HAP-1 (cell line): ENCODE data around the gene GALNT9.

Experiments used
- DNase-seq, 2 experiments: peaks; one replicate each; pipeline ENCODE4 v3.0.0-alpha.2; 2016 to 2020; ENCODE audit warnings: low spot score in 2 of 2
- H3K27me3 ChIP-seq: fragments of 250-450 bp; sonication (Bioruptor Pico); 2 replicates; pipeline ENCODE4 v1.5.1; 2020; ENCODE audit warnings: low read depth, mild to moderate bottlenecking, moderate library complexity
- H3K36me3 ChIP-seq: fragments of 250-450 bp; sonication (Bioruptor Pico); replicated peaks from 2 replicates; pipeline ENCODE4 v1.5.1; 2020; ENCODE audit warnings: mild to moderate bottlenecking
- H3K4me1 ChIP-seq: fragments of 250-450 bp; sonication (Bioruptor Pico); 2 replicates; pipeline ENCODE4 v1.5.1; 2020; ENCODE audit warnings: mild to moderate bottlenecking
- H3K4me3 ChIP-seq: fragments of 250-450 bp; sonication (Bioruptor Pico); 2 replicates; pipeline ENCODE4 v1.5.1; 2020; ENCODE audit warnings: mild to moderate bottlenecking, moderate library complexity
- H3K9me3 ChIP-seq: fragments of 250-450 bp; sonication (Bioruptor Pico); 2 replicates; pipeline ENCODE4 v1.5.1; 2020; ENCODE audit warnings: mild to moderate bottlenecking, moderate library complexity
- in situ Hi-C: fragments of 300-500 bp; cut with MboI; formaldehyde crosslinking; loops from 3 replicates; pipeline ENCODE4 v1.14.3; 2020; ENCODE audit warnings: low sequenced_read_pairs, inconsistent platforms, mixed read lengths

GALNT9 gene

DNA sequence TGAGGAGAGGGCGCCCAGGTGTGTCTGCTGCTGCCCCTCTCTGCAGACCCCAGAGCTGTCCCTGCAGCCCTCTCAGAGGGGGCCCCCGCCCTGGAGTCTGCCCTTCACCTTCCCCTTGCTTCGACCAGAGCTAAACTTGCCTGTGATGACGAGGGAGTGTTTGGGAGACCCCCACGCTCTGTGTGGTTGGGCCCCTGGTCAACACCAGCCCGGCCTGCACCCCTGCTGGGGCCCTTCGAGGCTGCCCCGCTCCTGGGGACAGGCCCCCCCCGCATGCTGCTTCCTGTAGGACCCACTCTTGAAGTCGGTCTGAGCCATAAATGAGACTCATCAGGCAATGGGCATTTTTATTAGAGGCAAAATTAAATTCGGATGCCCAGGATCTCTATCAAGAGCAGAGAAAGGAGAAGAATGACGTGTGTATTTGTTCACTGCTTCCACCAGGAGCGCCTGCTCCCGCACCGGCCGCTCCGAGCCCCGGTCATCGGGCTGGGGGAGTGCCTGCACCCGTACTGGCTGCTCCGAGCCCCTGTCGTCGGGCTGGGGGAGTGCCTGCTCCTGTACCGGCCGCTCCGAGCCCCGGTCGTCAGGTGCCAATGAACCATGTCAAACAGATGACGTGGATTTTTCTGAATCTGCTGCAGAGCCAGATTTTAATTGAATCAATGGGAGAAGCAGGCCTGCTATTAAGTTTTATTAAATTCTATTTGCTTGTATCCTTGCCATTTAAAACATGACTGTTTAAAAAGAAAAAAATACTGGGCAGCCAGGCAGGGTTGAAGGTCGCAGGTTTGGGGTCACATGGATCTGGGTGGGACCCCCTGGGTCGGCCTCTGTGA is 137.5 kb downstream of the GALNT9 start:
- no peaks in the 10 kb centered on the region for H3K36me3 ChIP-seq
- H3K9me3 ChIP-seq: 0 out of 2 replicates have a peak, but pooled peaks cover 3% of the 10 kb centered on the region
- no peaks in the 10 kb centered on the region for H3K27me3 ChIP-seq
- DNase-seq: no peak
- H3K4me3 ChIP-seq: no peak overlapping the region
- in situ Hi-C loops: no loop called here
- peaks cover 16% of the 10 kb centered on the region for H3K4me1 ChIP-seq

DNA sequence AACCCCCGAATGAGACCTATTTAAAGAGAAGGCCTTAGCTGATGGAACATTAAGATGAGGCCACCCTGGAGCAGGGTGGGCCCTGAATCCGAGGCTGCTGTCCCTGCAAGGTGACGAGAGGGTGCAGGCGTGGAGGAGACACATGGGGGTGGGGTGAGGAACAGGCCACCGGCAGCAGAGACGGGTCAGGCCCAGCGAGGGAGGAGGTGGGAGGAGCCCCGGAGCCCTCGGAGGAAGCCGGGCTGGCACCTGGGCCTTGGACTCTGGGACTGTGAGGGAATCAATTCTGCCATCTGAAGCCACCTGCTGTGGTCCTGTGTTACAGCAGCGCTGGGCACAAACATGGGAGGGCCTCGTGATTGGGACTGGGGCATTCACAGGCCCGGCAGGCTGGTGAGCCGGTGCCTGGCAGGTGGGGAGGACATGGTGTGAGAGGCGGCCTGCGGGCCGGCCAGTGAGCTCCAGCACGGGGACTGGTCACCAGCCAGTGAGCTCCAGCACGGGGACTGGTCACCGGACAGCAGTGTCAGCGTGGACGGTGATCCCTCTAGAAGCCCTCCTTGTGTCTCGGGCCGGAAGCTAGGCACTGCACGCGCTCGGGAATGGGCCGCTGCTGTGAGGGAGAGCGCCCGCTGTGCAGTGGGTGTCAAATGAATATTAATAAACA is 138.4 kb downstream of the GALNT9 start:
- 0 out of 2 replicates have a peak, but pooled peaks cover 3% of the 10 kb centered on the region for H3K9me3 ChIP-seq
- no peak for DNase-seq
- H3K27me3 ChIP-seq: no peaks in the 10 kb centered on the region
- no peak overlapping the region for H3K4me3 ChIP-seq
- H3K36me3 ChIP-seq: no peaks in the 10 kb centered on the region
- peaks cover 8% of the 10 kb centered on the region for H3K4me1 ChIP-seq
- in situ Hi-C loops: no loop called here

GRCh38 chr12:132190012-132190755 is 139.2 kb downstream of the GALNT9 start:
- peak in 1 of 2 experiments; percentile 50 for DNase-seq
- peak overlapping the region; percentile 33 for H3K4me3 ChIP-seq
- in situ Hi-C loops: no loop called here

GRCh38 chr12:132189378-132190011 is 139.9 kb downstream of the GALNT9 start:
- H3K9me3 ChIP-seq: 0 out of 2 replicates have a peak, but pooled peaks cover 3% of the 10 kb centered on the region
- no peaks in the 10 kb centered on the region for H3K36me3 ChIP-seq
- peaks cover 3% of the 10 kb centered on the region; the same call in 1 of the 2 replicates for H3K27me3 ChIP-seq
- in situ Hi-C loops: no loop called here
- peak overlapping the region; percentile 33 for H3K4me3 ChIP-seq
- peaks cover 7% of the 10 kb centered on the region for H3K4me1 ChIP-seq
- DNase-seq: peak; percentile 87 to 95

More at GRCh38 chr12:132190012-132190755, 139.2 kb downstream of the GALNT9 start:
- H3K9me3 ChIP-seq: 0 out of 2 replicates have a peak, but pooled peaks cover 3% of the 10 kb centered on the region
- peaks cover 7% of the 10 kb centered on the region for H3K4me1 ChIP-seq
- 0 out of 2 replicates have a peak, but pooled peaks cover 3% of the 10 kb centered on the region for H3K27me3 ChIP-seq
- no peaks in the 10 kb centered on the region for H3K36me3 ChIP-seq

DNA sequence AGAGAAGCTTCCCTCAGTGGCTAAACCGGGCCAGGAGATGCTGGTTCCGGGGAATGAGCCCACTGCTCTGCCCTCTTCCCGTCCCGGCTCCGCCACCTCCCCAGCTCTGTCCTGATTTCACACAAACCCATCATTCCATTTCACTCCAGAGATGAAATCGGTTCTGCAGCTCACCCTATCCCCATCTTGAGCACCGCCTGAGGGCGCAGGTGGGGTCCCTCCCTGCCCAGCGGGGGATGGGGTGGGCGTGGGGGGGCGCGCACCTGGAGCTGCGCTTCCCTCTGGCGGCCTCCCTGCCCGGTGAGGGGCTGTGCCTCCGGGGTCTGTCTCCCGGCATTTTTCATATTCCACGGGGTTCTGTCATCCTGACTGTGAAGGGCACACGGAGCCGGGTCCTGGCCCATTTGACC is 140.5 kb downstream of the GALNT9 start:
- in situ Hi-C loops: no loop called here
- Histone ChIP-seq H3K27me3 (peaks cover 7% of the 10 kb centered on the region; the same call in 1 of the 2 replicates), H3K4me1 (peaks cover 7% of the 10 kb centered on the region), H3K9me3 (0 out of 2 replicates have a peak, but pooled peaks cover 1% of the 10 kb centered on the region), H3K4me3 (peak overlapping the region; percentile 33), H3K36me3 (no peaks in the 10 kb centered on the region)
- no peak for DNase-seq

- no peak for DNase-seq
- H3K36me3 ChIP-seq: no peaks in the 10 kb centered on the region
- H3K9me3 ChIP-seq: no peaks in the 10 kb centered on the region
- H3K27me3 ChIP-seq: peaks cover 9% of the 10 kb centered on the region; the same call in 1 of the 2 replicates
- in situ Hi-C loops: no loop called here
- peak overlapping the region; percentile 33; the same call in 1 of the 2 replicates for H3K4me3 ChIP-seq
- H3K4me1 ChIP-seq: peaks cover 7% of the 10 kb centered on the region
Observed at GRCh38 chr12:132188451-132188901, 140.9 kb downstream of the GALNT9 start.

DNA sequence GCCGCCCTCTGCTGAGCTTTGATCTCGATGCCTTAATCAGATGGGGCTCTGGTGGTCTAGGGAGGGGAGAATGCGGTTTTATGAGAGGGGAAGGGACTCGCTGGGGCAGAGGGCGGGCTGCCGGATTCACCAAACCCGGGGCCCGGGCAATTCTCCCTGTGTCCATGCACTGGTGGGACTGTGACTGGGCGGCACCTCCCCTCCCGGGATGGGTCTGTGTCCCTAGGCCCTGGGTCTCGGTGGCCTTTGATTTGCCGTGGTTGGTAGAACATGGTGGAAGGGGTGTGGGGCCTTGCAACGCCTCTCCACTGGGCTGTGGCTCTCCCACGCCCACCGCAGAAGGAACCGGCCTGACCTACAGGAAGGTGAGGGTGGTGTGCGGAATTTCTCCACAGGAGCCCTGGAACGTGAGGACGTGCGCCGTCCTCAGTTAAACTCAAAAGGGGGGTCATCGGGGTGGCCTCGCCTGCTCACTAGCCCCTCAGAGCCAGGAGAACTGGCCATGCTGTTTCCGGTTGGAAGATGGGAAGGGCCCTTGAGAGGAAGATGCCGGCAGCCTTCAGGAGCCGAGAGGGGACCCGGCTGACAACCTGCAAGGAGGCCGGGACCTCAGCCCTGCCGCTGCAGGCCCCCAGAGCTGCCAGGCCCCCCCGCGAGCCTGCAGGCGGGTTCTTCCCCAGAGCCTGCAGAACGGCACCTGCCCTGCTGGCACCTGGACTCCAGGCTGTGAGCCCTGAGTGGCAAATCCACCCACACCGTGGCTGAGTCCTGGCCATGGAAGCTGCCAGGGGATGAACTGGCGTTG is 141.5 kb downstream of the GALNT9 start:
- no peaks in the 10 kb centered on the region for H3K9me3 ChIP-seq
- DNase-seq: no peak
- peaks cover 7% of the 10 kb centered on the region for H3K4me1 ChIP-seq
- no peaks in the 10 kb centered on the region for H3K36me3 ChIP-seq
- H3K4me3 ChIP-seq: no peak overlapping the region
- in situ Hi-C loops: no loop called here
- peaks cover 11% of the 10 kb centered on the region; the same call in 1 of the 2 replicates for H3K27me3 ChIP-seq

- H3K4me1 ChIP-seq: peaks cover 7% of the 10 kb centered on the region
- DNase-seq: no peak
- no peaks in the 10 kb centered on the region for H3K9me3 ChIP-seq
- no peaks in the 10 kb centered on the region for H3K36me3 ChIP-seq
- H3K27me3 ChIP-seq: peaks cover 11% of the 10 kb centered on the region; the same call in 1 of the 2 replicates
- in situ Hi-C loops: no loop called here
- no peak overlapping the region for H3K4me3 ChIP-seq
Observed at GRCh38 chr12:132186857-132187620, 142.3 kb downstream of the GALNT9 start.

GRCh38 chr12:132186208-132186856 is 143.1 kb downstream of the GALNT9 start:
- no peak for DNase-seq
- in situ Hi-C loops: no loop called here

DNA sequence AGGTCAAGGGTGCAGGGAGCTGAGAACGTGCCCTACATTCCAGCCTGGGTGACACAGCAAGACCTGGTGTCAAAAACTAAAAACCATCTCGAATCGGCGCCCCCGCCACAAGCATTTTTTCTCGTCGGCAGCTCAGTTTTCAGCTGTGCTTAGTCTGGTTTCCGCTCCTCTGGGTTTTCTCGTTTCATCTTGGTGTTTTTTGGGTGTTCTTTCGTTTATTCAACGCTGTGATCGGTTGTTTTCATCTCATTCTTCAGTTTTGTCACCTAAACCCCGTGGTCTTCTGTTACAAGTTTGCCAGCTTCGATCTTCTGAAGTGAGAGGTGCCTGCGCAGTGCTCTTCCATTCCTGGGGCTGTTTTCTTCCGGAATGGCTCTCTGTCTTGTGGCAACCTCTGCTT is 143.7 kb downstream of the GALNT9 start:
- H3K36me3 ChIP-seq: no peaks in the 10 kb centered on the region
- peaks cover 7% of the 10 kb centered on the region for H3K4me1 ChIP-seq
- in situ Hi-C loops: no loop called here
- peaks cover 11% of the 10 kb centered on the region; the same call in 1 of the 2 replicates for H3K27me3 ChIP-seq
- H3K9me3 ChIP-seq: no peaks in the 10 kb centered on the region
- no peak for DNase-seq
- H3K4me3 ChIP-seq: no peak overlapping the region

More at GRCh38 chr12:132186208-132186856, 143.1 kb downstream of the GALNT9 start:
- H3K4me1 ChIP-seq: peaks cover 7% of the 10 kb centered on the region
- no peaks in the 10 kb centered on the region for H3K9me3 ChIP-seq
- peaks cover 11% of the 10 kb centered on the region; the same call in 1 of the 2 replicates for H3K27me3 ChIP-seq
- H3K4me3 ChIP-seq: no peak overlapping the region
- no peaks in the 10 kb centered on the region for H3K36me3 ChIP-seq

DNA sequence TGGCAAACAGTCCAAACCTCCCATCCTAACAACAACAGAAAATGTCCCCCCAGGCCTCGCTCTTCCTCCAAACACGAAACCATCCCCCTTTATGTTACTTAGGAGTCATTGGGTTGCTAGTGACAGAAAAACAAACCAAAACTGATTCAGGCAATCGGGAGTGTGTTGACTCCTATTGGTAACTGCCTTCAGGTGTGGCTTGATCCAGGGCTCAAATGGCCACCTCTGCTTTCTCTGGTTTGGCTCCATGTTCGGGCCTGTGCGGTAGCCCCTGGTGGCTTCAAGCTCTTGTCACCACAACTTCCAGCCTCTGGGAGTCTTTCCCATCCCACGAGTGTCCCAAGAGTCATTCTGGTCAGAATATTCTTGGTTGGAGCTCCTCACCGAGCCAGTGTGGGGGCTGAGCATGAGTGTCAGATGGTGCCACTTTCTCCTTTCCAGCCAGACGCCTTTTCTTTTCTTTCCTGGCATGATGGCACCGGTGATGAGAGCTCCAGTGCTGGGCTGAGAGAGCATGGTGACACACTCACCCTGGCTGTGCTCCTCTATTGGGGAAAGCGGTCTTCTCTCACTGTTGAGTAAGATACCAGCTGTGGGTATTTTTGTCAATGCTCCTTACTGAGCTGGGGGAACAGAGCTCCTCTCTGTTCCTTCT is 146.6 kb downstream of the GALNT9 start:
- no peaks in the 10 kb centered on the region for H3K4me1 ChIP-seq
- no peak for DNase-seq
- H3K4me3 ChIP-seq: no peak overlapping the region
- peaks cover 27% of the 10 kb centered on the region for H3K27me3 ChIP-seq
- in situ Hi-C loops: no loop called here
- no peaks in the 10 kb centered on the region for H3K36me3 ChIP-seq
- no peaks in the 10 kb centered on the region for H3K9me3 ChIP-seq
